NK-92 (cell line): ENCODE measurements around the gene GPR25.

ENCODE experiments used
- DNase-seq: peaks from one replicate; lab custom pipeline; 2025; ENCODE audit not compliant: unreplicated experiment; lab: John Stamatoyannopoulos, UW

Gene GPR25

GRCh38 chr1:200894712-200895442, 22.1 kb downstream of the GPR25 start, which contains the start of gene INAVA:
Gene INAVA (plus strand): TSS chr1:200894900. CDS start chr1:200898401, 3,501 bp downstream.
- DNase-seq: no peak

DNA sequence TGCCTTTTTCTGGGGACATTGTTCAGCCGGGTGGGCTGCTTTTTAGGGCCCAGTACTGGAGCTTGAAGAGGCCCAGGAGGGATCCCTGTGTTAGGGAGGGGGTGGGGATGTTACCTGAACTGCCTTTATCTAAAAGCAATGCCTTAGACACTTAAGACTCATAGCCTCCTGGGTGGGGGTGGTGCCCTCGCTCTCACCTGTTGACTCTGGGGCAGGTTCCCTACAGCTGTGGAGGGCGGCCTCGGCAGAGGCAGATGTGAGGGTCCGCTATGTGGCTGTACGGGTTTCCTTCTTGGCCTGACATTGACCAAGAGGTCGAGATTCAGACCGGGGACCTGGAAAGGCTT, 22.6 kb downstream of the GPR25 start:
- DNase-seq: no peak

- no peak for DNase-seq
These were observed 23.2 kb downstream of the GPR25 start for GRCh38 chr1:200895801-200896530.

- no peak for DNase-seq
These were observed 23.9 kb downstream of the GPR25 start for GRCh38 chr1:200896531-200897196.

DNA sequence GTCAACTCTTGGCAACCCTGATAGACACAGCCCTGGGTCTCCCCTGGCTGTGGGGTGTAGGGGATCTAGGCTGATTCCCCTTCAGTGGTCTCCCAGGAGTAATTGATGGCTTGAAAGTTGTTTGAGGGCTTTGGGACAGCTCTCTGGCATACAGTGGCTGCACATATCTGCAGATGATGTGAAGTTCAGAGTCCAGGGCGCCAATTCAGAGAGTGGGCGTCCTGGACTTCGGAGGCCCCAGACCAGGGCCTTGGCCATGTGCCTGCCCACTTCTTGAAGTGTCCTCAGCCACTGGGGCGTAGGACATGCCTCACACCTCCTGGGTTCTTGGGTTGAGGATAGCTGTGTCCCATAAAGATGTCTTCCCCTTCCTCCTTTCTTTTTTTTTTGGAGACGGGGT, 24.5 kb downstream of the GPR25 start:
- no peak for DNase-seq

- no peak for DNase-seq
These were observed 26.2 kb downstream of the GPR25 start for GRCh38 chr1:200899015-200899386.

DNA sequence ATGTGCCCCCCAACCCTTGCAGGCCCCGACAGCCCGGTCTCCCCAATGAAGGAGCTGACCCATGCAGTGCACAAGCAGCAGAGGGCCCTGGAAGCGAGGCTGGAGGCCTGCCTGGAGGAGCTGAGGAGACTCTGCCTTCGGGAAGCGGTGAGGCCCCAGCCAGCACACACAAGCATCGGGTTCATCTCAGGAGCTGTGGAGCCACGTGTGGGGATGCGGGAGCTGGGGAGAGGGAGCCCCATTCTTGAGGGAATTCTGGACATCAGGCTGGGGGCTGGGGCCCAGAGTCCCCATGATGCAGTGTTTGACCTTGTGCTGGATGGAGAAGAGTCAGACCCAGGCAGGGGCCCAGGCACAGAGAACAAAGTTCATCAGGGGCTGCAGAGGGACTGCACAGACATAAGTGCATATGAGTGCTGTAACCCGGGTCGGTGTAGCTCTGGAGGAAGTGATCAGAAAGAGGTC, 26.7 kb downstream of the GPR25 start:
- DNase-seq: no peak

DNA sequence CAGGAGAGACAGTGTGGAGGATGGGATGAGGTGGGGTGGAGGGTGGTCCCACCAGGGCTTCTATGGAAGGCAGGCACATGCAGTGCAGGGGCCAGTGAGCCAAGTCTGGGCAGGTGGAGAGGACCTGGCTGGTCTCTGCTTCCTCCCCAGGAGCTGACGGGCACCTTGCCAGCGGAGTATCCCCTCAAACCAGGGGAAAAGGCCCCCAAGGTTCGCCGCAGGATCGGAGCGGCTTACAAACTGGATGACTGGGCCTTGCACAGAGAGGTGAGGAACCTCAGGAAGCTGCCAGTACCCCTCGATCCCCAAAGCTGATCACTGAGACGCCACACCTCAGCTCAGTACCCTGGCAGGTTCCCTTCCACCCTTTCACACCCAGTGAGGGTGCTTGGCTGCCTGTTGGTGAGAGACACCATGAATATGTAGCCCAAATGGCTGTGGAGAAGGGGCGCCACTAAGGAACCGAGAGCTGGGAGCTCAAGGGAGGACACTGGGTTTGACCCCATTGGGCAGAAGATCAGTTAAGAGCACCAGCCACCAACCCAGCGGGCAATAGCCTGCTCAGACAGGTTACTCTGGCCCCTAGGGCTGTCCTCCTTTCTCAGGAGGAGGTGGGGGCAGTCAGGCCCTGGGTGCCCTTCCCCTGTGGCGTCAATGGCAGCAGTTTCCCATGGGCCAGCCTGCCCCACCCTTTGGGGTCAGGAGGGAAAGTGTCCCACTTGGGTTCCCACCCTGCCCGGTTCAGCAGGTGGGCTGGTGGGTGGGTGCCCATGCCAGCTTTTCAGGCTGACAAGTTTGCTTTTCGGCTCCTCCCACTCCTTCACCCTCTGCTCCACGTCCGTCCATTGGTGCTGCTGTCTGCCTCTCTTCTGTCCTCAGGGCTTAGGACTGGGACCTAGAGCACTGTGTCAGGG, 27.4 kb downstream of the GPR25 start:
- DNase-seq: no peak

GRCh38 chr1:200900877-200901276, 28.1 kb downstream of the GPR25 start:
- DNase-seq: no peak

DNA sequence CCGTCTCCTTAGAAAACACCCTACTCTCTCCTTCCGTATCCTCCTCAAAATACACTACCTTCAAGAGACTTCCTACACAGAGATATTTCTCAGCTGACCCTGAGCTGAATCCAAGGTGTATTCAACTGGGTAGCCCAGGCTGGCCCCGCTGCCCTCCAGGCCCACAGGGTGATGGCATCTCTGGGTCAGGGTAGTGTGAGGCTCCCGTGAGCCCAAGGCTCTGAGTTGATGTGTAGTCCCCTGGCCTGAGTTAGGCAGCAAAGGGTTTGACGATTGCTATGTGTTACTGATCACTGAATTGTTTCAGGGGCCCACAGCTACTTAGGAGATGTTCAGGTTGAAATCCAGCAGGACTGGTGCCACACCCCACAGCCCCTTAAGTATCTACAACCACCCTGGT, 28.6 kb downstream of the GPR25 start:
- no peak for DNase-seq

DNA sequence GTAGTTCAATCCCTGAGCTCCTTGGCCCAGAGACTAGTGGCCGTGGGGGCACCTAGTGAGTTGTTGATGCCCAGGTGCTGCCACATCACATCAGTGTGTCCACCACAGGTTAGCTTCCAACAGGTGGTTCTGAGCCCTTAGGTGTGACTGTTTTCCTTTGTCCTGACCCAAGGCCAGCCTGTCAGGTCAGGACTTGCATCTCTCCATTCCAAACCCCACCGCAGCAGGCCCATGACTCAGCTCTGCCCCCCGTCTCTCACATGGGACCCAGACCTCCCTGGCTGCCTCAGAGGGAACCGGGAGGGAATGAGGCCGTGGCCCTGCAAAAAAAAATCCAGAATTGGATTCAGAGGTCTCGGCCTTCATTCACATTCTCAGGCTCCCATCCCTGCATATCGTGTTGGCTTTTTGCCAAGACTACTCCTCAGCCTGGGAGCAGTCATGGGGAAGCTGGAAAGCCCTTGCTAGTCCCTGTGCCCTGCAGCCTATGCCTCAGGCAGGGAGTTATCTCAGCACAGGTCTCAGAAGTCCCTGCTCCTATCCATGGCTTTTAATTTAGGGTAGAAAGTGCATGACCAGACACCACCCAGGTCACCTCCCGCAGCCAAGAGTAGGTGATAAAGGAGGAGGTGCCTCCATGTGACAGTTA, 29.1 kb downstream of the GPR25 start:
- no peak for DNase-seq

DNA sequence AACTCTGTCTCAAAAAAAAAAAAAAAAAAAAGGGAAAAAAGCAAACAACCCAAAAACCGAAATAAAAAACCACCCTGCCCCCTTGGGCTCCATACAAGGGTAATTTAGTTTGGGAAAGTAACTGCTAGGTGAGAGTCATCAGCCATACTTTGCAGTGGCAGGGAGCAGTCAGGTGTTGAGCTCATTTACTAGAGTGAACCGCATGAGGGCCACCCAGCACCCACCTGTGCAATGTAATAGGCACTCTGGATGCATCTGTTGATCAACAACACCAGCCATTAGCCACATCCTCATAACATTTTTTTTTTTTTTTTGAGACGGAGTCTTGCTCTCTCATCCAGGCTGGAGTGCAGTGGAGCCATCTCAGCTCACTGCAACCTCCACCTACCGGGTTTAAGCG, 31.0 kb downstream of the GPR25 start:
- DNase-seq: no peak

DNA sequence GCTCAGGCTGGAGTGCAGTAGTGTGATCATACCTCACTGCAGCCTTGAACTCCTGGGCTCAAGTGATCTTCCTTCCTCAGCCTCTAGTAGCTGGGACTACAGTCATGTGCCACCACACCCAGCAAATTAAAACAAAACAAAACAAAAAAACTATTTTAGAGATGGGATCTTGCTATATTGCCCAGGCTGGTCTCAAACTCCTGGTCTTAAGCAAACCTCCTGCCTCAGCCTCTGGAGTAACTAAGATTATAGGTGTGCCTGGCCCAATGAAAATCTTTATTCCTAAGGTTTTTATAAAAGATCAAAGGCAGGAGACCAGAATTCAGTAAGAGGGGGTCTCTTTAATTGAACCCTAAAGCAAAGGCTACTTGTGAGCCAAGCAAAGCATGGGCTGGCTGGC, 32.0 kb downstream of the GPR25 start:
- no peak for DNase-seq

DNA sequence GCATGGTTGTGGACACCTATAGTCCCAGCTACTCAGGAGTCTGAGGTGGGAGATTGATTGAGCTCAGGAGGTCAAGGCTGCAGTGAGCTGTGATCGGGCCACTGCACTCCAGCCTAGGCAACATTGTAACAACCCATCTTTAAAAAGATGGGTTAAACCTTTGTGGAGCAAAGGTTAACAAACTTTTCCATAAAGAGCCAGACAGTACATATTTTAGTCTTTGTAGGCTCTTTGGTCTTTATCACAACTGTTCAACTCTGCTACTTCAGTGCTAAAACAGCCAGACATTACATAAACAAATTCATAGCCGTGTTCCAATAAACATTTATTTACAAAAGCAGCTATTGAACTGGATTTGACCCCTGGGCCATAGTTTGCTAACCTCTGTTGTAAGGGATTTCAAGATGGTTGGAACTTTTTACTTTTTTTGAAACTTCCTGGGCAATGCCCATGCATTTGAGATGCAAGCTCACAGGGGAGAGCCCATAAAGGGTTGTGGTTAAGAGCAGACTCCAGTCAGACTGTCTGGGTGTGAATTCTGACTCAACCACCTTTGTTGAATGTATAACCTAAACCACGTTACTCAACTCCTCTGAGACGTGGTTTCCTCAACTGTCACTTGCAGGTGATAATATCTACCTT, 32.8 kb downstream of the GPR25 start:
- DNase-seq: no peak

DNA sequence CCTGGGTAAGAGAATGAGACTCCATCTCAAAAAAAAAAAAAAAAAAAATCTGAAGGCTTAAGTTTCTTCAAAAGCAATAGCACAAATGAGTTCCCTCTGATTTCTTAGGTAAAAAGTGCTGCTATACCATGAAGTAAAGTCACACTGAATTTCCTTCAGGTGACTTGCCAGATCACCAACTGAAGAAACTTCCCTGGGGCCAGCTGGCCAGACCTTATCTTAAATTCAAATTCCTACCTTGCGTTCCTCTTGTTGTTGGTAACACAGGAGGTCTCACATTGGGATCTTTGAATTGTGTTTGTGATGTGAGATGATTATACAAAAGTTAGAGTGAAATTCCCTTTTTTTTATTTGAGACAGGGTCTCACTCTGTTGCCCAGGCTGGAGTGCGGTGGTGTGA, 33.7 kb downstream of the GPR25 start:
- no peak for DNase-seq

DNA sequence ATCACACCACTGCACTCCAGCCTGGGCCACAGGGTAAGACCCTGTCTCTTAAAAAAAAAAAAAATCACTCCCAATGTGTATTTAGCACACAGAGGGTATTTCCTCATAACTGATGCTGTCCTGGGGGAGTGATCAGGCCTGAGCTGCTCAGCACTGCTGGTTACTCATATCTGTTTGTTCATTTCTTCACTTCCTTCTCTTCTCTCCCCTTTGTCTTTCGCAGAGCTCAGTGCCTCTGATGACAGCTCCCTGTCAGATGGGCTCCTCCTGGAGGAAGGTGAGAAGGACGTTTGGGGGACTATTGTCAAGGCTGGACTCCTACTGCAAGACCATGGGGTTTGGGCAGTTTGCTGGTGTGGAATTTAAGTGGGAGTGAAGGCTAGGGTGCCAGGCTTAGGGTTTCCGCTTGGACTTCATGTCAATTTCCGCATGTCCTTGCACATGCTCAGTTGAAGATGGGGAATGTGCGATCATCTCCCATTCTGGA, 34.9 kb downstream of the GPR25 start:
- no peak for DNase-seq

DNA sequence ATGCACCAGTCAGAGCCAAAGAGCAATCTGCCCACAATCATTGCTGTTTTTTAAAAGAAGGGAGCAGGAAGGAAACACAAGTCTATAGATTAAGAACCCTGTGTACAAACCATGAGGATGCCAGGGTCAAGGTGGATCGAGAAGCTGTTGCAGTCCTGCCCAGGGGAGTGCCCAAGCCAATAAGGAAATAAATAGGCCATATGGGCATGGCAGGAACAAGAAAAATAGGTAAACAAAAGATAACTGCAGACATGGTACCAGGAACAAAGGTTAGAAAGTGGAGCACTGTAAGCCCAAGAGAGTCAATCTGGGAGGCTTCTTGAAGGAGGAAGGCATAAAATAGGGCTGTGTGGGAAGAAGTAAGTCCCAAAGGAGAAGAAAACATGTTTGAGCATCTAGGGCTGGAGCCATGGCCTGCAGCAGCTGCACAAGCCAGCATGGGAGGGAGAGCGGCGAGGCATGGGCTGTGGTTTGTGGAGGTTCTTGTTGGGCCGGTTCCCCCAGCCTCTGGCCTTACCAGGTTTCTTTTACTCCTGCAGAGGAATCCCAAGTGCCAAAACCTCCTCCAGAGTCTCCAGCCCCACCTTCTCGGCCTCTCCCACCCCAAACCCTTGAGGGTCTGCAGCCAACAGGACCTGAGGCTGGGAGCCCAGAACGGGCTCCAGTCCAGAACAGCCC, 35.5 kb downstream of the GPR25 start:
- no peak for DNase-seq

DNA sequence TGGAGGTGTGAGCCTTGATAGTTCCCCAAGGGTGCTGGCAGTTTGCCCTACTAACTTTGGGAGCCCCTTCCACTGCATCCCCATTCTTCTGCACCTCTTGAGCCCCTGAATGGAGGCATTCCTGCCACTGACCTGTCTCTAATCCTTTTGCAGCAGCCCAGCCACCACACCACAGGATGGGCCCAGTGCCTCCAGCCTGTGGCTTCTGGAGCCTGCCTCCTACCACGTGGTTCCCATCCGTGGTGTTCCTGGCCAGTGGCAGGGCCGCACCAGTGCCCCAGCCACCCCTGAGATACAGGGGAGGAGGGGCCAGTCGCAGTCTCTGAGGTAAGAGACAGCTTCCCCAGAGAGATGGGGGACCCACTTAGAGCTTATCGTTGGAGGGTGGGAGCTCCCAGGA, 36.3 kb downstream of the GPR25 start:
- no peak for DNase-seq

DNA sequence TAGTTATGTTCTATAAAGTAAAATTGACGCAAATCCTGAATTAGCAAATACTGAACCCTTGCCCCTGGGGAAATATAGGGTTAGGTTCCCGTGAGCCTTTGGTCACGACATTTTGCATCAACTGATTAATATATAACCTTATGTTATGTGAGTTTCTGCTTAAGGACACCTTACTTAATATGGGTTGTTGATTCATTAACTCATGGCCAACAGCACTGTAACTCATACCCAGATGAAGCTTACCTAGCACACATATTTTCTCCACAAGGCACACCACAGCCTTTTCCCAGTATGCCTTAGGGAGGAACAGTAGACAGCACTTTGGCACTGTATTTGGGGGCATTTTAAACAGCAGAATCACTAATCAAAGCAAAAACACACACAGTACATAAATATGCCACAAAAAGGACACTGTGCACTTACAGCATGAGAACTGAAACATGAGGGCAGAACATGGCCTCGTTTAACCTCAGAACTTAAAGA, 37.0 kb downstream of the GPR25 start:
- no peak for DNase-seq
